ENCODE measurements around the gene MSLN.

DNA sequence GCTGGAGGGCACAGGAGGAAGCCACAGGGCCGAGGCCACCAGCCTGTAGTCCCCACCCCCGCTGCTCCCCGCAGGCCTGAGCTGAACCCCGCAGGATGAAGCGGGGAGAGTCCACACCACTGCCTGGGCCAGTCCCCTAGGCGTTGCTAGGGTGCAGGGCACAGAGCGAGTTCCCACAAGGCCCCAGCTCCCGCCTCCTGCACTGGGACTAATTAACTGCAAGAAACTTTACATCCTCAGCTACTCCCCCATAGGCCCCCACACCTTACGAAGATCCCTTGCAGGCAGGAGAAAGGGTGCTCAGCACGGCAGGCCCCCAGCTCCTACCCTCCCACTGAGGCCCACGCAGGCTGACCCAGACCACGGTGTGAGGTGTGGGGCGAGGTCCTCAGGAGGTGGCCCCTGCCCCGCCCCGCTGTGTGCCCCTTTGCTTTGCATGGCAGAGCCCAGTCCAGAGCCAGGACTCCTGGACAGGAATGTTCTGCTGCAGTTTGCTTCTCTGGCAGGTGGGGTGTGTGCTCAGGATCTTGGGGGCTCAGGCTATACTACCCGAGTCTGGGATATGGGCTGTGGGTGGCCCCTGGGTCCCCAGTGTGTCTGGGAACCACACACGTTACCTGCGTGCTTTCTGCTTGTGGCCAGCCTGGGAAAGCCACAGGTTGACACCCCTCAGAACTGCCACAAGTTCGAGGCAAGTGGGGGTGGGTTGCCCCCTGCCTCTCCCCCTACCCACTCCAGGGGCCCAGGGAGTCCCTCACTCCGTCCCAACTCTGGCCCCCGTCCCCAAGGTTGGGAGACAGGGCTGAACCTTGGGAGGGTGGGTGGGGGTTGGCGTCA, 38.8 kb downstream of the MSLN start:
- TF ChIP-seq, protein P1, sequence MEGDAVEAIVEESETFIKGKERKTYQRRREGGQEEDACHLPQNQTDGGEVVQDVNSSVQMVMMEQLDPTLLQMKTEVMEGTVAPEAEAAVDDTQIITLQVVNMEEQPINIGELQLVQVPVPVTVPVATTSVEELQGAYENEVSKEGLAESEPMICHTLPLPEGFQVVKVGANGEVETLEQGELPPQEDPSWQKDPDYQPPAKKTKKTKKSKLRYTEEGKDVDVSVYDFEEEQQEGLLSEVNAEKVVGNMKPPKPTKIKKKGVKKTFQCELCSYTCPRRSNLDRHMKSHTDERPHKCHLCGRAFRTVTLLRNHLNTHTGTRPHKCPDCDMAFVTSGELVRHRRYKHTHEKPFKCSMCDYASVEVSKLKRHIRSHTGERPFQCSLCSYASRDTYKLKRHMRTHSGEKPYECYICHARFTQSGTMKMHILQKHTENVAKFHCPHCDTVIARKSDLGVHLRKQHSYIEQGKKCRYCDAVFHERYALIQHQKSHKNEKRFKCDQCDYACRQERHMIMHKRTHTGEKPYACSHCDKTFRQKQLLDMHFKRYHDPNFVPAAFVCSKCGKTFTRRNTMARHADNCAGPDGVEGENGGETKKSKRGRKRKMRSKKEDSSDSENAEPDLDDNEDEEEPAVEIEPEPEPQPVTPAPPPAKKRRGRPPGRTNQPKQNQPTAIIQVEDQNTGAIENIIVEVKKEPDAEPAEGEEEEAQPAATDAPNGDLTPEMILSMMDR (IDR thresholded peaks at IDR 0.05; ENCODE audit: low read depth, low read length): no peak
- no peak for TF ChIP-seq POLR2A (IDR thresholded peaks at IDR 0.05; ENCODE audit: extremely low read depth, insufficient read length)
- TF ChIP-seq, protein P2, sequence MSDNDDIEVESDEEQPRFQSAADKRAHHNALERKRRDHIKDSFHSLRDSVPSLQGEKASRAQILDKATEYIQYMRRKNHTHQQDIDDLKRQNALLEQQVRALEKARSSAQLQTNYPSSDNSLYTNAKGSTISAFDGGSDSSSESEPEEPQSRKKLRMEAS (IDR thresholded peaks at IDR 0.05; ENCODE audit: low read depth, low read length): no peak
- no peak for TF ChIP-seq MYC (IDR thresholded peaks at IDR 0.05; ENCODE audit: low read depth, low read length)

Data from NB4 (cell line).